ENCODE results near the gene C9orf152.
"Not testable (repeated sequence)": the region's sequence is repeated elsewhere in the genome, so short reads cannot be mapped to it uniquely, and the experiment has no call there.

Gene C9orf152, protein sequence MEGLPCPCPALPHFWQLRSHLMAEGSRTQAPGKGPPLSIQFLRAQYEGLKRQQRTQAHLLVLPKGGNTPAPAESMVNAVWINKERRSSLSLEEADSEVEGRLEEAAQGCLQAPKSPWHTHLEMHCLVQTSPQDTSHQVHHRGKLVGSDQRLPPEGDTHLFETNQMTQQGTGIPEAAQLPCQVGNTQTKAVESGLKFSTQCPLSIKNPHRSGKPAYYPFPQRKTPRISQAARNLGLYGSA

GRCh38 chr9:110208031-110208430 lies at the start of gene C9orf152:
Gene C9orf152 (minus strand): TSS chr9:110208159. CDS start chr9:110207579, 580 bp downstream.
- Histone ChIP-seq H3K4me3 (ENCODE audit: low read length in 2 of 2) (no peak within 1 kb of the TSS), H3K4me1 (ENCODE audit: control insufficient read depth, insufficient read depth, low read length) (no peaks in the 10 kb centered on the region), H3K36me3 (ENCODE audit: control insufficient read depth in 2 of 2, insufficient read depth in 2 of 2, low read length in 2 of 2) (no peaks in the 10 kb centered on the region), H3K9me3 (ENCODE audit: control insufficient read depth in 2 of 2, low read length in 2 of 2) (no peaks in the 10 kb centered on the region), H3K27me3 (ENCODE audit: control insufficient read depth in 1 of 2, insufficient read depth in 2 of 2, low read length in 2 of 2) (no peaks in the 10 kb centered on the region), H3K9ac (ENCODE audit: low read length in 2 of 2) (no peak within 1 kb of the TSS), H3K27ac (ENCODE audit: low read length) (no peak within 1 kb of the TSS)

DNA sequence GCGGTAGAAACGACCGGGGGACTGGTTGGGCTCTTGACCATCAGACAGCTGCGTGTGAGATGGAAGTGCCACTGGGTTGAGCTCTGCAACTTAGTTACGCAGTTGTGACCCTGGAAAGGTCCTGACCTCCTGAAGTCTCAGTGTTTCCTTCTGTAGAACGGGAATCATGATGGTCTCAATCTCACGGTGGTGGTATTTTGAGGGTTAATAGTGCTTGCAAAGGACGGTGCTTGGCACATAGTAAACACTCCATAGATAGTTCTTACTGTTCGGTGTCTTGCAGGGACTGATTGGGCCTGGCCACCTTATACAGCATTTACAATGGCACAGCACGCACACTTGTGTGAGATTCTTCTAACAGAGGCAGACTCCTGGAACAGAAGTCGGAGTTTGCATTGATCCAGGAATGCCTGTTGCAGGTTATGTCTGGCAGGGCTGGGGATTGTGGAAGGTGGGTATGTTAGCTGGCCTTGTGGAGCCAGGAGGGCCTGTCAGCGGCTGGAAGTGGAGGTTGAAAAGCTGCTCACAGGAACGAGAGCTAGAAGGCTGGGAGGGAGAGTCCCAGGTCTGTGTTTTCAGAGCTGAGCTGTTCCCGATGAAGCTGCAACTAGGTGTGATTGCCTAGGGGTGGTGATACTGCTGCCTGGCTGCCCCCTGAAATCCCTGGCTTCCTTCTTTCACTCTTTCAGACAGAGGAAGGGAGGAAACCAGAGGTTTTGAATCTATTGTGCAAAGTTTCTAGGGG lies 49.3 kb upstream of the C9orf152 start:
- Histone ChIP-seq H3K9me3 (ENCODE audit: control insufficient read depth in 2 of 2, low read length in 2 of 2) (no peaks in the 10 kb centered on the region), H3K27ac (ENCODE audit: low read length) (peak overlapping the region; percentile 73), H3K4me3 (ENCODE audit: low read length in 2 of 2) (peak overlapping the region; percentile 85 to 91), H3K36me3 (ENCODE audit: control insufficient read depth in 2 of 2, insufficient read depth in 2 of 2, low read length in 2 of 2) (no peaks in the 10 kb centered on the region), H3K9ac (ENCODE audit: low read length in 2 of 2) (peak overlapping the region; percentile 82 to 83), H3K4me1 (ENCODE audit: control insufficient read depth, insufficient read depth, low read length) (peaks cover 12% of the 10 kb centered on the region), H3K27me3 (ENCODE audit: control insufficient read depth in 1 of 2, insufficient read depth in 2 of 2, low read length in 2 of 2) (no peaks in the 10 kb centered on the region)

DNA sequence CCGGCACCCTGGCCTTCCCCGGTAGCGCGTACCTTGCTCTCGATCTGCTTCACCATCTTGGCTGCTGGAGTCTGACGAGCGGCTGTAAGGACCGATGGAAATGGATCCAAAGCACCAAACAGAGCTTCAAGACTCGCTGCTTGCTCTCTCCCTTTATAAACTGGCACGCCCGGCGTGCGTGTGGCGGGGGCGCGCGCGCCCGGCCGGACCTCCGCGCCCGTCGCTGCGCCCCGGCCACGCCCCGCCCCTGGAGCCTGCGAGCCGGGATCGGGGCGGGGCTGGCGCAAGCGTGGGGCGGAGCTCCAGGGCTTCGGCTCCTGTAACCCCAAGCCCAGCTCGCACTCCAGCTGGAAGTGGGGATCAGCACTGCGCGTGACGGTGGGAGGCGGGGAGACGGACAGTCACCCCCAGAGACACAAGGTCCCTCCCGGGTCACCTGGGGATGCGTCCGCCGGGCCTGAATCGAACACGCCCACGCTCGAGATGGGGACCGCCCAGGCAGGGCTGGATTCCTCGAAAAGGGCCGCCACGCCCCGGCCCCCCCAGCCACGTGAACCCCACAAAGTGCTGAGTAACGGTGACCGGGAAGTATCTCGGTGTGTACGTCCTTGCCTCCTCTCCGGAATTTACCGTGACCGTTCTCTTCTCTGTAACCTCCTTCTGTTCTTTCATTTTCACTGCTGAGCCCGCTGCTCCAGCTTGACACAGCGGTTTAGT lies 48.6 kb upstream of the C9orf152 start, which contains the start of gene TXN:
TXN (minus strand) TSS at position 128 of the 717 bp plus-strand sequence; CDS start at position 56, 72 bp downstream.
- H3K9me3 ChIP-seq (ENCODE audit: control insufficient read depth in 2 of 2, low read length in 2 of 2) = no peaks in the 10 kb centered on the region
- peak within 1 kb of the TSS; percentile 82 to 83 for H3K9ac ChIP-seq (ENCODE audit: low read length in 2 of 2)
- H3K27ac ChIP-seq (ENCODE audit: low read length) = peak within 1 kb of the TSS; percentile 74
- peak within 1 kb of the TSS; percentile 85 to 91 for H3K4me3 ChIP-seq (ENCODE audit: low read length in 2 of 2)
- H3K27me3 ChIP-seq (ENCODE audit: control insufficient read depth in 1 of 2, insufficient read depth in 2 of 2, low read length in 2 of 2) = no peaks in the 10 kb centered on the region
- peaks cover 12% of the 10 kb centered on the region for H3K4me1 ChIP-seq (ENCODE audit: control insufficient read depth, insufficient read depth, low read length)
- H3K36me3 ChIP-seq (ENCODE audit: control insufficient read depth in 2 of 2, insufficient read depth in 2 of 2, low read length in 2 of 2) = no peaks in the 10 kb centered on the region

DNA sequence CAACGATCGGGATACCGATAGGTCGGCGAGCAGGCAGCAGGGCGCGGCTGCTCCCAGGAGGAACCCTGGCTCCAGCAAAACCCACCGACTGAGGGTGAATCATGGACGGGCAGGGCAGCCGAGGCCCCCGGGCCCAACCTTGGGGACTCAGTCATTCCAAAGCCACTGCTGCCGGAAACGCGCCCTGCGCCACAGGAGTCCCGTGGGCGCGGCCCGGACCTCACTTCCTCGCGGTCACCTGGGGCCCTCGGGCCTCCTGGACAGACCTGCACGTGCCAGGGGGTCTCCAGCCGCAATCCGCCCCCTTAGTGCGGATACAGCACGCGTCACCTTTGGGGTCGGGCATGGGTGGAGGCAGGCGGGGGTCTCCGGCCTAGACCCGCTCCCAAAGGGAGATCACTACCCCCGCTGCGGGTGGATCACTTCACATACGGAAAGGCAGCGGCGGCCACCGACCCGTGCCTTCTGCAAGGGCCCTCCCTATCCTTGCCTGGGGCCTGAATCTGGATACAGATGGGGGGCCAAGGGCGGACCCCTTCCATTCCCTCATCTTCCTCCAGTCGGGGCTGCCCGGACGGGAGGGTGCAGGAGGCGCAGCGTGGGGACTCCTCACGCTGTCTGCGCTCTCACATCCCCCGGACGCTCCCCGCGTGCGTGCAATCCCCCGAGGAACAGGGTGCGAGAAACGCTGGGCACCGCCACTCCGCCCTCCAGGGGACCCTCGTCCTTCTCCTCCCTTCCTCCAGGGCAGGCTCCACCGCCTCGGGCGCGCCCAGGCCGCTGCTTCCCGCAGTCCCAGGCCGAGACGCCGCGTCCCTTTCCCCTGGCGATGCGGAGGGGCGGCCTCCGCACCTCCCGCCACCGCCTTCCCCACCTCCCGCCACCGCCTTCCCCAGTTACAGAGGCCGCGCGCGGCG lies 47.8 kb upstream of the C9orf152 start:
- H3K4me1 ChIP-seq (ENCODE audit: control insufficient read depth, insufficient read depth, low read length) = peaks cover 12% of the 10 kb centered on the region
- H3K36me3 ChIP-seq (ENCODE audit: control insufficient read depth in 2 of 2, insufficient read depth in 2 of 2, low read length in 2 of 2) = no peaks in the 10 kb centered on the region
- H3K4me3 ChIP-seq (ENCODE audit: low read length in 2 of 2) = peak overlapping the region; percentile 85 to 91
- H3K27me3 ChIP-seq (ENCODE audit: control insufficient read depth in 1 of 2, insufficient read depth in 2 of 2, low read length in 2 of 2) = no peaks in the 10 kb centered on the region
- no peaks in the 10 kb centered on the region for H3K9me3 ChIP-seq (ENCODE audit: control insufficient read depth in 2 of 2, low read length in 2 of 2)
- peak overlapping the region; percentile 74 for H3K27ac ChIP-seq (ENCODE audit: low read length)
- H3K9ac ChIP-seq (ENCODE audit: low read length in 2 of 2) = peak overlapping the region; percentile 80 to 83

GRCh38 chr9:110255034-110255462 lies 47.1 kb upstream of the C9orf152 start:
- H3K36me3 ChIP-seq (ENCODE audit: control insufficient read depth in 2 of 2, insufficient read depth in 2 of 2, low read length in 2 of 2) = peaks cover 0 to 2% of the 10 kb centered on the region in 2 donors
- H3K27me3 ChIP-seq (ENCODE audit: control insufficient read depth in 1 of 2, insufficient read depth in 2 of 2, low read length in 2 of 2) = no peaks in the 10 kb centered on the region
- peaks cover 12% of the 10 kb centered on the region for H3K4me1 ChIP-seq (ENCODE audit: control insufficient read depth, insufficient read depth, low read length)
- H3K9me3 ChIP-seq (ENCODE audit: control insufficient read depth in 2 of 2, low read length in 2 of 2) = no peaks in the 10 kb centered on the region
- peak overlapping the region; percentile 85 to 91 for H3K4me3 ChIP-seq (ENCODE audit: low read length in 2 of 2)
- H3K9ac ChIP-seq (ENCODE audit: low read length in 2 of 2) = peak overlapping the region; percentile 80 to 83
- peak overlapping the region; percentile 74 for H3K27ac ChIP-seq (ENCODE audit: low read length)

DNA sequence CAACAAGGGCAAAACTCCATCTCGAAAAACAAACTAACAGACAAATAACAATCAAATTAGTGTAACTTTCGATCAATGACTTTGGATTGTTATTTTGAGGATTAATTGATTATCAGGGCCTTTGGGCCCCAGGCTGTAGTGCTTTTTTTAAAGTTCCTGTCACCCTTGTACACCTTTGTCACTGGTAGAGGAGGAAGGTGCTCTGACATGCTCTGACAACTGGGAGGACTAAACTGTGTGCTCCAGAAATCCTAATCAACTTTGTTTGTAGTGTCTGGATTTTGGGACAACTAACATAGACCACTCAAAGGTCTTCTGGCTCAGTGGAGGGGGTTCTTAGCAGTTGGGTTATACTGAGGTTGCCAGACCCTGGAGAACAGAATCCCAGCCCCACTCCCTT lies 46.5 kb upstream of the C9orf152 start:
- peaks cover 3% of the 10 kb centered on the region in 2 donors for H3K36me3 ChIP-seq (ENCODE audit: control insufficient read depth in 2 of 2, insufficient read depth in 2 of 2, low read length in 2 of 2)
- H3K27me3 ChIP-seq (ENCODE audit: control insufficient read depth in 1 of 2, insufficient read depth in 2 of 2, low read length in 2 of 2) = no peaks in the 10 kb centered on the region
- H3K4me3 ChIP-seq (ENCODE audit: low read length in 2 of 2) = peak overlapping the region in 1 of 2 donors; percentile 31
- peaks cover 12% of the 10 kb centered on the region for H3K4me1 ChIP-seq (ENCODE audit: control insufficient read depth, insufficient read depth, low read length)
- peak overlapping the region; percentile 30 to 83 for H3K9ac ChIP-seq (ENCODE audit: low read length in 2 of 2)
- H3K9me3 ChIP-seq (ENCODE audit: control insufficient read depth in 2 of 2, low read length in 2 of 2) = no peaks in the 10 kb centered on the region
- H3K27ac ChIP-seq (ENCODE audit: low read length) = no peak overlapping the region

DNA sequence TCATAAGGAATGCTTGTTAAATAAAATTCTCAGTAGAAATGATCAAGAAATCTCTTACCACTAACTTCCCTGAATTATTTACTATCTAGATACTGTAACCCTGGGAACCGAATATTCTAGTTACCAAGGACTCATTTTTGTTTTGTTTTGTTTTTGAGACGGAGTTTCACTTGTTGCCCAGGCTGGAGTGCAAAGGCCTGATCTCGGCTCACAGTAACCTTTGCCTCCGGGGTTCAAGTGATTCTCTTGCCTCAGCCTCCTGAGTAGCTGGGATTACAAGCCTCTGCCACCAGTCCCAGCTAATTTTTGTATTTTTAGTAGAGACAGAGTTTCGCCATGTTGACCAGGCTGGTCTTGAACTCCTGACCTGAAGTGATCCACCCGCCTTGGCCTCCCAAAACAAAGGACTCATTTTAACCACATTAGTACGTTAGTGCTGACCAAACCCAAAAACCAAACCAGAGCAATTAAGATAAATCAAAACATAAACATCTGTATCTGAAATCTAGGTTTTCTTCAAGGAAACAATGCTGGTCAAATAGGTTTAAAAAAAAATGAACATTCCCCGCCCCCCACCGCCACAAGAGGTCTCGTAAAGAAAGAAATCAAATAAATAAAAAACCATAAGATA lies 44.7 kb upstream of the C9orf152 start:
- H3K27ac ChIP-seq (ENCODE audit: low read length) = peak overlapping the region; percentile 37
- peaks cover 6 to 11% of the 10 kb centered on the region in 2 donors for H3K36me3 ChIP-seq (ENCODE audit: control insufficient read depth in 2 of 2, insufficient read depth in 2 of 2, low read length in 2 of 2)
- no peaks in the 10 kb centered on the region for H3K9me3 ChIP-seq (ENCODE audit: control insufficient read depth in 2 of 2, low read length in 2 of 2)
- H3K4me3 ChIP-seq (ENCODE audit: low read length in 2 of 2) = no peak overlapping the region
- no peaks in the 10 kb centered on the region for H3K27me3 ChIP-seq (ENCODE audit: control insufficient read depth in 1 of 2, insufficient read depth in 2 of 2, low read length in 2 of 2)
- H3K4me1 ChIP-seq (ENCODE audit: control insufficient read depth, insufficient read depth, low read length) = peaks cover 4% of the 10 kb centered on the region
- H3K9ac ChIP-seq (ENCODE audit: low read length in 2 of 2) = no peak overlapping the region

GRCh38 chr9:110251770-110252169 lies 43.8 kb upstream of the C9orf152 start:
- H3K36me3 ChIP-seq (ENCODE audit: control insufficient read depth in 2 of 2, insufficient read depth in 2 of 2, low read length in 2 of 2) = peaks cover 6 to 13% of the 10 kb centered on the region in 2 donors
- H3K27ac ChIP-seq (ENCODE audit: low read length); H3K27me3 ChIP-seq (ENCODE audit: control insufficient read depth in 1 of 2, insufficient read depth in 2 of 2, low read length in 2 of 2); H3K9me3 ChIP-seq (ENCODE audit: control insufficient read depth in 2 of 2, low read length in 2 of 2); H3K9ac ChIP-seq (ENCODE audit: low read length in 2 of 2); H3K4me1 ChIP-seq (ENCODE audit: control insufficient read depth, insufficient read depth, low read length); H3K4me3 ChIP-seq (ENCODE audit: low read length in 2 of 2): not testable (repeated sequence)

DNA sequence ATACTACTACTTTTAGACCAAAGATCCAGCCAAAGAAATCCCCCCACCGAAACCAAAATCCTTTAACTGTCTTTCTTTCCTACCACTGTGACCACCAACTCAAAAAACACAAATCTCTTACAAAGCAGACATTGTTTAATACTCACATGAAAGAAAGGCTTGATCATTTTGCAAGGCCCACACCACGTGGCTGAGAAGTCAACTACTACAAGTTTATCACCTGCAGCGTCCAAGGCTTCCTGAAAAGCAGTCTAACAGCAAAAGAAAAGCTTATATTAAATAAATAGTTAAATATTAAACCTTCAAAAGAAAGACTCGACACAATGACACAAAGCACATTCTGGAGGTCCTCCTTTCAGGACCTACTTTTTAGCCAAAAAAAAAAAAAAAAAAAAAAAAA lies 43.3 kb upstream of the C9orf152 start:
- no peaks in the 10 kb centered on the region for H3K9me3 ChIP-seq (ENCODE audit: control insufficient read depth in 2 of 2, low read length in 2 of 2)
- no peaks in the 10 kb centered on the region for H3K4me1 ChIP-seq (ENCODE audit: control insufficient read depth, insufficient read depth, low read length)
- H3K4me3 ChIP-seq (ENCODE audit: low read length in 2 of 2) = no peak overlapping the region
- no peaks in the 10 kb centered on the region for H3K27me3 ChIP-seq (ENCODE audit: control insufficient read depth in 1 of 2, insufficient read depth in 2 of 2, low read length in 2 of 2)
- H3K36me3 ChIP-seq (ENCODE audit: control insufficient read depth in 2 of 2, insufficient read depth in 2 of 2, low read length in 2 of 2) = peaks cover 10 to 17% of the 10 kb centered on the region in 2 donors
- no peak overlapping the region for H3K9ac ChIP-seq (ENCODE audit: low read length in 2 of 2)
- no peak overlapping the region for H3K27ac ChIP-seq (ENCODE audit: low read length)

All from stomach smooth muscle (tissue), 2 donors.